GM21576 (cell line): Measurements from ENCODE around the gene PDE4D.
"Not testable (repeated sequence)": the region's sequence is repeated elsewhere in the genome, so short reads cannot be mapped to it uniquely, and the experiment has no call there.

Source experiments
- ATAC-seq: cut with Tn5 transposase; IDR thresholded peaks from one replicate; pipeline ENCODE4 v1.9.1; 2021; ENCODE audit warnings: mild to moderate bottlenecking, moderate library complexity; ENCODE audit not compliant: unreplicated experiment

Gene PDE4D

GRCh38 chr5:59390989-59391388, 502.5 kb downstream of the PDE4D start:
- no peak for ATAC-seq

GRCh38 chr5:59390074-59390659, 503.4 kb downstream of the PDE4D start:
- no peak for ATAC-seq

GRCh38 chr5:59387127-59387526, 506.4 kb downstream of the PDE4D start:
- no peak for ATAC-seq

- ATAC-seq: no peak
Observed at GRCh38 chr5:59385700-59386099, 507.8 kb downstream of the PDE4D start.

- peak; percentile 98 for ATAC-seq
Observed at GRCh38 chr5:59380350-59380951, 513.1 kb downstream of the PDE4D start.

GRCh38 chr5:59374036-59374435, 519.5 kb downstream of the PDE4D start:
- ATAC-seq: not testable (repeated sequence)

- no peak for ATAC-seq
Observed at GRCh38 chr5:59371525-59372127, 521.9 kb downstream of the PDE4D start.

- no peak for ATAC-seq
Observed at GRCh38 chr5:59368951-59369350, 524.6 kb downstream of the PDE4D start.

GRCh38 chr5:59367791-59368394, 525.6 kb downstream of the PDE4D start:
- ATAC-seq: no peak

- ATAC-seq: no peak
Observed at GRCh38 chr5:59366784-59367183, 526.7 kb downstream of the PDE4D start.

GRCh38 chr5:59362438-59362837, 531.1 kb downstream of the PDE4D start:
- no peak for ATAC-seq

- ATAC-seq: no peak
Observed at GRCh38 chr5:59361454-59361853, 532.1 kb downstream of the PDE4D start.

- ATAC-seq: no peak
Observed at GRCh38 chr5:59360130-59360555, 533.4 kb downstream of the PDE4D start.

GRCh38 chr5:59358005-59358861, 535.3 kb downstream of the PDE4D start:
- ATAC-seq: no peak

- no peak for ATAC-seq
Observed at GRCh38 chr5:59357381-59357977, 536.0 kb downstream of the PDE4D start.

- no peak for ATAC-seq
Observed at GRCh38 chr5:59356813-59357380, 536.6 kb downstream of the PDE4D start.

GRCh38 chr5:59354811-59355210, 538.7 kb downstream of the PDE4D start:
- ATAC-seq: no peak

- no peak for ATAC-seq
Observed at GRCh38 chr5:59354274-59354673, 539.3 kb downstream of the PDE4D start.

- ATAC-seq: no peak
Observed at GRCh38 chr5:59351076-59351794, 542.3 kb downstream of the PDE4D start.

- ATAC-seq: no peak
Observed at GRCh38 chr5:59348189-59348588, 545.3 kb downstream of the PDE4D start.
